CD8-positive, alpha-beta memory T cell (primary cell): ENCODE results near the gene A4GALT. TPM values are rescaled to one million over a fixed set of nuclear protein-coding genes. Genes with fewer than 3 reads are reported as not detected.
"Not testable (repeated sequence)": the region's sequence is repeated elsewhere in the genome, so short reads cannot be mapped to it uniquely, and the experiment has no call there.

Experiments
- CTCF ChIA-PET: fragments of 350-600 bp; sonication (Branson Sonifier 250); formaldehyde crosslinking; loops from one replicate; lab custom pipeline; 2021; ENCODE audit warnings: antibody characterized with exemption; lab: Charles Lee
- POLR2A ChIA-PET: fragments of 350-600 bp; sonication (Branson Sonifier 250); formaldehyde crosslinking; loops from one replicate; lab custom pipeline; 2021; ENCODE audit warnings: antibody characterized with exemption; lab: Charles Lee
- DNase-seq, 5 donors: peaks; one replicate each; pipeline versions ENCODE4 v3.0.0 to v3.0.0-alpha.2; 2020 to 2022; ENCODE audit warnings: mixed read lengths in 1 of 5
- H3K27ac ChIP-seq: one replicate; pipeline ENCODE4 v1.7.0; 2013; ENCODE audit warnings: low read depth, mild to moderate bottlenecking, low read length, moderate library complexity
- H3K27me3 ChIP-seq: 2 replicates; pipeline ENCODE4 v1.7.0; 2013; ENCODE audit warnings: low read length, mild to moderate bottlenecking; ENCODE audit not compliant: insufficient read depth, poor library complexity, severe bottlenecking
- H3K36me3 ChIP-seq: 2 replicates; pipeline ENCODE4 v1.7.0; 2013; ENCODE audit warnings: mild to moderate bottlenecking, low read length, moderate library complexity; ENCODE audit not compliant: insufficient read depth
- H3K4me1 ChIP-seq: 2 replicates; pipeline ENCODE4 v1.7.0; 2013; ENCODE audit warnings: mild to moderate bottlenecking, low read length, moderate library complexity; ENCODE audit not compliant: insufficient read depth
- H3K4me3 ChIP-seq: 2 replicates; pipeline ENCODE4 v1.7.0; 2013; ENCODE audit warnings: mild to moderate bottlenecking, low read length
- H3K9me3 ChIP-seq: 2 replicates; pipeline ENCODE4 v1.7.0; 2013; ENCODE audit warnings: mild to moderate bottlenecking, low read length
- H3K27ac Mint-ChIP-seq, 8 donors: one replicate each; pipeline ENCODE4 v1.8.0; 2020 to 2021; ENCODE audit warnings: mixed read lengths in 8 of 8, mild to moderate bottlenecking in 6 of 8, inconsistent platforms in 3 of 8, moderate library complexity in 3 of 8
- H3K27me3 Mint-ChIP-seq, 2 donors: one replicate each; pipeline ENCODE4 v1.8.0; 2020 to 2021; ENCODE audit warnings: mixed read lengths in 2 of 2, mild to moderate bottlenecking in 1 of 2, moderate library complexity in 1 of 2
- H3K36me3 Mint-ChIP-seq, 3 donors: one replicate each; pipeline ENCODE4 v1.8.0; 2020 to 2021; ENCODE audit warnings: mixed read lengths in 3 of 3, inconsistent platforms in 1 of 3, mild to moderate bottlenecking in 1 of 3
- H3K4me1 Mint-ChIP-seq, 3 donors: one replicate each; pipeline ENCODE4 v1.8.0; 2020 to 2021; ENCODE audit warnings: mixed read lengths in 3 of 3, inconsistent platforms in 1 of 3, mild to moderate bottlenecking in 1 of 3
- H3K4me3 Mint-ChIP-seq, 7 donors: one replicate each; pipeline ENCODE4 v1.8.0; 2020 to 2021; ENCODE audit warnings: mixed read lengths in 7 of 7, mild to moderate bottlenecking in 6 of 7, moderate library complexity in 4 of 7, inconsistent platforms in 2 of 7
- H3K9me3 Mint-ChIP-seq, 5 donors: one replicate each; pipeline ENCODE4 v1.8.0; 2020 to 2022; ENCODE audit warnings: mixed read lengths in 5 of 5, mild to moderate bottlenecking in 3 of 5, moderate library complexity in 2 of 5, inconsistent platforms in 1 of 5
- polyA plus RNA-seq: library from polyadenylated mRNA; unstranded; fragments of 300-500 nt; fragmentation: Illumina TruSeq; gene quantifications from one replicate; pipeline ENCODE4 v1.2.3, GENCODE V29; 2021
- total RNA-seq, 2 experiments: library from RNA; stranded (reverse); gene quantifications; one replicate each; pipeline ENCODE4 v1.2.3, GENCODE V29; 2021

A4GALT gene
- total and polyA plus RNA-seq, 3 experiments from 2014 or later: not detected

- Mint-ChIP-seq H3K4me1 (no peaks in the 10 kb centered on the region), H3K9me3 (no peaks in the 10 kb centered on the region), H3K27me3 (peaks cover 3 to 5% of the 10 kb centered on the region in 2 donors), H3K27ac (no peak overlapping the region), H3K36me3 (no peaks in the 10 kb centered on the region), H3K4me3 (no peak overlapping the region)
- no peaks in the 10 kb centered on the region for H3K9me3 ChIP-seq
- no peaks in the 10 kb centered on the region for H3K36me3 ChIP-seq
- DNase-seq: no peak
- H3K4me1 ChIP-seq: no peaks in the 10 kb centered on the region
- ChIA-PET CTCF (no interaction called here), POLR2A (interaction anchor here (0.7 kb wide), 1 partner anchor 1596 kb away, joined by 5 read pairs; no protein-coding TSS in a partner anchor)
- H3K27ac ChIP-seq: no peak overlapping the region
- H3K4me3 ChIP-seq: no peak overlapping the region
- no peaks in the 10 kb centered on the region for H3K27me3 ChIP-seq
Observed at GRCh38 chr22:42747701-42748513, 27.2 kb upstream of the A4GALT start.

DNA sequence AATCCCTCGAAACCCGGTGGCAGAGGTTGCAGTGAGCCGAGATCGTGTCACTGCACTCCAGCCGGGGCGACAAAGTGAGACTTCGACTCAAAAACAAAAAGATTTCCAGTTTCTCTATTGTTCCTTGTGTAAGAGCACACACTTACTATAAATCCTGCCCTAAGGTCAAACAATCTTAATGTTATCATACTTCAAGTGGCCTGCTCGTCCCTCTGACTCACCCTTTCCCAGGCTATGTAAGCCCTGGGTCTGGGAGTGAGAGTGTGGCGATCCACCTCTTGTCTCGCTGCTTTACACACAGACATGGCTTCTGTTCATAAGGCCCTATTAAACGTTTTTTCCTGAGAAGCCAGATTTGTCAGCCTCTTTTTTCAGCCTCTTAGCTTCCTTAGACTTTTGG is 24.4 kb upstream of the A4GALT start:
- H3K9me3 ChIP-seq: no peaks in the 10 kb centered on the region
- no peaks in the 10 kb centered on the region for H3K27me3 ChIP-seq
- POLR2A ChIA-PET: no interaction called here
- no peaks in the 10 kb centered on the region for H3K36me3 ChIP-seq
- Mint-ChIP-seq H3K36me3 (no peaks in the 10 kb centered on the region), H3K4me1 (no peaks in the 10 kb centered on the region), H3K4me3 (no peak overlapping the region), H3K27me3 (peaks cover 12 to 20% of the 10 kb centered on the region in 2 donors), H3K9me3 (no peaks in the 10 kb centered on the region), H3K27ac (no peak overlapping the region)
- H3K4me1 ChIP-seq: no peaks in the 10 kb centered on the region
- no peak overlapping the region for H3K4me3 ChIP-seq
- no peak for DNase-seq
- no peak overlapping the region for H3K27ac ChIP-seq
- CTCF ChIA-PET: no interaction called here

DNA sequence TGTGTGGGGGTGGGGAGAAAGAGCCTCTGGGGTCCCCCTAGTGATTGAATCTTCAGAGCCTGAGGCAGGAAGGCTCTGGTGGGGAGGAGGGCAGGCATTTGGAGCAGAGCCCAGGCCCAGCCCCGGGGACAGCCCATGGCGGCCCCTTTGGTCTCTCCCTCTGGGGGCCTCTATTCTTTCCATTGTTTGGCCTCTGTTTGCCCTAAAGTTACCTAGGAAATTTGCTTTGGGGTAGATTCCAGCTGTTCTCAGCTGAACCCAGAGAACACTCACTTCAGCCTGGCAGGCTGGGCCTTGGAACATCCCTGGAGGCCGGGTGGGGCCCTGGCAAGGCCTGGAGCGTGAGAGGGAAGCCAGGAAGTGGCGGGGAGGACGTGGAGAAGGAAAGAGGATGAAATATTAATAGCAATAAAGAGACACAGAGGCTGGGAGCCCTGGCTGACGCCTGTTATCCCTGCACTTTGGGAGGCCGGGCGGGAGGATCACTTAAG is 22.9 kb upstream of the A4GALT start:
- H3K9me3 ChIP-seq: no peaks in the 10 kb centered on the region
- H3K4me1 Mint-ChIP-seq: no peaks in the 10 kb centered on the region
- H3K36me3 ChIP-seq: no peaks in the 10 kb centered on the region
- no peak overlapping the region for H3K27ac Mint-ChIP-seq
- no peak overlapping the region for H3K27ac ChIP-seq
- no peaks in the 10 kb centered on the region for H3K36me3 Mint-ChIP-seq
- H3K9me3 Mint-ChIP-seq: no peaks in the 10 kb centered on the region
- H3K4me3 ChIP-seq: no peak overlapping the region
- H3K27me3 ChIP-seq: no peaks in the 10 kb centered on the region
- POLR2A ChIA-PET: no interaction called here
- peaks cover 12 to 24% of the 10 kb centered on the region in 2 donors for H3K27me3 Mint-ChIP-seq
- DNase-seq: no peak
- CTCF ChIA-PET: no interaction called here
- no peaks in the 10 kb centered on the region for H3K4me1 ChIP-seq
- no peak overlapping the region for H3K4me3 Mint-ChIP-seq

GRCh38 chr22:42742940-42743339 is 22.3 kb upstream of the A4GALT start:
- Mint-ChIP-seq H3K4me3 (no peak overlapping the region), H3K4me1 (no peaks in the 10 kb centered on the region), H3K27me3 (peaks cover 12 to 24% of the 10 kb centered on the region in 2 donors), H3K9me3 (no peaks in the 10 kb centered on the region), H3K36me3 (no peaks in the 10 kb centered on the region), H3K27ac (no peak overlapping the region)
- Histone ChIP-seq H3K27me3 (no peaks in the 10 kb centered on the region), H3K4me3 (no peak overlapping the region), H3K9me3 (no peaks in the 10 kb centered on the region), H3K4me1 (no peaks in the 10 kb centered on the region), H3K36me3 (no peaks in the 10 kb centered on the region), H3K27ac (no peak overlapping the region)
- POLR2A ChIA-PET: no interaction called here
- CTCF ChIA-PET: no interaction called here
- DNase-seq: no peak

- H3K4me1 ChIP-seq, DNase-seq, H3K27me3 ChIP-seq, H3K27ac Mint-ChIP-seq, H3K4me3 ChIP-seq, H3K9me3 Mint-ChIP-seq, H3K9me3 ChIP-seq, H3K4me1 Mint-ChIP-seq, H3K27ac ChIP-seq, CTCF ChIA-PET, POLR2A ChIA-PET, H3K4me3 Mint-ChIP-seq, H3K36me3 Mint-ChIP-seq, H3K36me3 ChIP-seq: not testable (repeated sequence)
- peaks cover 9 to 36% of the 10 kb centered on the region in 2 donors for H3K27me3 Mint-ChIP-seq
Observed at GRCh38 chr22:42740320-42740719, 19.6 kb upstream of the A4GALT start.

DNA sequence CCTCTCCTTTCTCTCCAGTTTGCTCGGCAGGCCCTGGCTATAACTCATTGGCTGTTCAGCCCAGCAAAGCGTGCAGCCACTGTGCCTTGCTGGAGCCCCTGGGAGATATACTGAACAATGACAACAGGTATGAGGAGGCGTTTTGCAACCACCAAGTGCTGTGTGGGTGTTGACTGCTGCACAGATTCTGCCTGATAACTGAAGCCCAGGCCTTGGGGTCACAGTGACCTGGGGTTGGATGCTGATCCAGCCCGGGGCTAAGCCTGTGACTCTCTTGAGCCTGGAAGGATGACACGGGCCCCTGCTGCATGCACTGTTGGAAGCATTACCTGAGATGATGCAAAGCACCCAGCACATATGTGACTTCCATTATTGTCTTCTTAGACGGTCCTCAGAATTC is 13.7 kb upstream of the A4GALT start:
- no peaks in the 10 kb centered on the region for H3K4me1 Mint-ChIP-seq
- no peak for DNase-seq
- H3K36me3 ChIP-seq: no peaks in the 10 kb centered on the region
- H3K27me3 ChIP-seq: no peaks in the 10 kb centered on the region
- POLR2A ChIA-PET: no interaction called here
- H3K27ac Mint-ChIP-seq: no peak overlapping the region
- CTCF ChIA-PET: no interaction called here
- H3K9me3 Mint-ChIP-seq: no peaks in the 10 kb centered on the region
- no peaks in the 10 kb centered on the region for H3K9me3 ChIP-seq
- no peak overlapping the region for H3K27ac ChIP-seq
- peaks cover 4 to 16% of the 10 kb centered on the region in 2 donors for H3K27me3 Mint-ChIP-seq
- H3K4me3 Mint-ChIP-seq: no peak overlapping the region
- no peaks in the 10 kb centered on the region for H3K4me1 ChIP-seq
- no peak overlapping the region for H3K4me3 ChIP-seq
- no peaks in the 10 kb centered on the region for H3K36me3 Mint-ChIP-seq

- H3K27ac Mint-ChIP-seq, H3K27ac ChIP-seq, CTCF ChIA-PET, H3K9me3 Mint-ChIP-seq, H3K36me3 Mint-ChIP-seq, H3K4me3 Mint-ChIP-seq, H3K4me1 Mint-ChIP-seq, H3K4me1 ChIP-seq, H3K4me3 ChIP-seq, H3K9me3 ChIP-seq, POLR2A ChIA-PET, H3K36me3 ChIP-seq, DNase-seq, H3K27me3 ChIP-seq: not testable (repeated sequence)
- peaks cover 4 to 19% of the 10 kb centered on the region in 2 donors for H3K27me3 Mint-ChIP-seq
Observed at GRCh38 chr22:42733394-42733793, 12.7 kb upstream of the A4GALT start.

- ChIA-PET POLR2A (no interaction called here), CTCF (no interaction called here)
- no peaks in the 10 kb centered on the region for H3K27me3 ChIP-seq
- H3K4me1 ChIP-seq: no peaks in the 10 kb centered on the region
- no peak overlapping the region for H3K27ac ChIP-seq
- H3K9me3 ChIP-seq: no peaks in the 10 kb centered on the region
- DNase-seq: no peak
- H3K9me3 Mint-ChIP-seq: no peaks in the 10 kb centered on the region
- no peak overlapping the region for H3K4me3 ChIP-seq
- no peaks in the 10 kb centered on the region for H3K36me3 Mint-ChIP-seq
- H3K4me1 Mint-ChIP-seq: no peaks in the 10 kb centered on the region
- H3K36me3 ChIP-seq: no peaks in the 10 kb centered on the region
- peaks cover 9 to 20% of the 10 kb centered on the region in 2 donors for H3K27me3 Mint-ChIP-seq
- H3K4me3 Mint-ChIP-seq: no peak overlapping the region
- no peak overlapping the region for H3K27ac Mint-ChIP-seq
Observed at GRCh38 chr22:42732081-42732480, 11.4 kb upstream of the A4GALT start.
